ENCODE results near the gene C1orf167. TPM values are rescaled to one million over a fixed set of nuclear protein-coding genes. Genes with fewer than 3 reads are reported as not detected.

The C1orf167 gene
- total RNA-seq, 1 experiment from 2014 or later, result 0.39 TPM

DNA sequence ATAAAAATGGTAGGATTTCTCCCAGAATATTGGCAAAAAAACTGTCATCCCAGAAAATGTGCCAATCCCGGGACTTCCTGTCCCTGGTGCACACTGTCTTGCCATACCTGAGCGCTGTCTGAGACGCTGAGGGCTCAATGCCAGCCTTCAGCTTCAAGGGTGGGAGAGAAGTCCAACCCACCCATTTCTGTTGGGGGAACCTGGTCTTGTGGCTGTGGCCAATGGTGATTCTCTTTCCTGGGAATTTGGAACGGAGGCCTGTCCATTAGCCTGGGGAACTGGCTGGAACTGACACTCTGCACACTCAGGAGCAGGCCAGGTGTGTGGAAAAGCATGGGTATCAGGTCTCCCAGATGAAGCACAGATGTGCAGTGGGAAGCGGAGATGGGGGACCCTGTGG is 37.1 kb downstream of the C1orf167 start:
- no CpG with 5 or more reads among the region's 5 CpGs for WGBS (ENCODE audit: extremely low coverage, insufficient read length, low lambda C conversion rate)
- no peak for TF ChIP-seq CTCF (conservative IDR thresholded peaks at IDR 0.05)
- H3K14ac ChIP-seq (ENCODE audit: insufficient read depth, low read length), result no peak overlapping the region

More for the DNA sequence above, 37.1 kb downstream of the C1orf167 start:
- Mint-ChIP-seq H3K9me3 (no peaks in the 10 kb centered on the region), H3K4me3 (no peak overlapping the region), H3K36me3 (ENCODE audit: insufficient read depth in 1 of 3, low read depth in 3 of 3) (peaks cover 22 to 46% (median 41%) of the 10 kb centered on the region in 3 experiments; a peak in 6 of 7 replicates), H3K27me3 (ENCODE audit: low read depth) (no peaks in the 10 kb centered on the region), H3K27ac (no peak overlapping the region), H3K4me1 (peaks cover 16 to 24% of the 10 kb centered on the region in 2 experiments)
- no peaks in the 10 kb centered on the region for H3K79me1 ChIP-seq (ENCODE audit: insufficient read depth, low read depth, low read length, poor library complexity, severe bottlenecking)
- H4K5ac ChIP-seq (ENCODE audit: insufficient read length, low read depth, low read length), result no peak overlapping the region
- peaks cover 6% of the 10 kb centered on the region for H3K23me2 ChIP-seq (ENCODE audit: insufficient read length, low read depth, low read length, poor library complexity, severe bottlenecking)
- no peak overlapping the region for H2AK5ac ChIP-seq (ENCODE audit: insufficient read length, low read length)
- no peak overlapping the region for H3T11ph ChIP-seq (ENCODE audit: low read length)
- no peak overlapping the region for H2BK5ac ChIP-seq (ENCODE audit: insufficient read length, low read length)
- H2AFZ ChIP-seq (ENCODE audit: low read length), result no peak overlapping the region
- no peaks in the 10 kb centered on the region for H4K20me1 ChIP-seq (ENCODE audit: control insufficient read depth, insufficient read depth, insufficient read length)
- H2BK12ac ChIP-seq (ENCODE audit: insufficient read length, low read depth, low read length), result no peak overlapping the region
- no peak overlapping the region for H3K23ac ChIP-seq (ENCODE audit: insufficient read length, low read depth, low read length)
- H3K27ac ChIP-seq (ENCODE audit: insufficient read length, low read depth, low read length), result no peak overlapping the region
- no peak for DNase-seq
- no peak overlapping the region for H4K8ac ChIP-seq (replicated peaks; ENCODE audit: insufficient read length, low read depth, low read length)
- H2BK120ac ChIP-seq (ENCODE audit: low read depth, low read length, poor library complexity, severe bottlenecking), result no peak overlapping the region
- H3K4me2 ChIP-seq (ENCODE audit: insufficient read depth, insufficient read length, low read length), result no peak overlapping the region
- H3K56ac ChIP-seq (ENCODE audit: insufficient read length, low read depth, low read length), result no peak overlapping the region
- H3K79me2 ChIP-seq (ENCODE audit: insufficient read depth, low read length), result no peaks in the 10 kb centered on the region
- H3K18ac ChIP-seq (ENCODE audit: insufficient read length, low read depth, low read length), result no peak overlapping the region
- no peak overlapping the region for H3K4ac ChIP-seq (ENCODE audit: low read depth, low read length)
- H2BK20ac ChIP-seq (ENCODE audit: low read depth, low read length, poor library complexity, severe bottlenecking), result no peak overlapping the region
- H2BK15ac ChIP-seq (ENCODE audit: low read depth, low read length), result no peak overlapping the region
- H4K91ac ChIP-seq (ENCODE audit: insufficient read length, low read depth, low read length), result no peak overlapping the region
- no peaks in the 10 kb centered on the region for H3K27me3 ChIP-seq (ENCODE audit: insufficient read depth, low read length)
- H3K9ac ChIP-seq (ENCODE audit: extremely low read depth, insufficient read length, low read length), result no peak overlapping the region
- H3K4me1 ChIP-seq (ENCODE audit: insufficient read depth, low read length), result no peaks in the 10 kb centered on the region
- no peaks in the 10 kb centered on the region for H3K9me3 ChIP-seq (ENCODE audit: control insufficient read depth, low read depth, low read length)
